Measurements from ENCODE around the gene AP3S2. TPM values are rescaled to one million over a fixed set of nuclear protein-coding genes. Genes with fewer than 3 reads are reported as not detected.

Gene AP3S2
- total and polyA plus RNA-seq, 2 of the 13 experiments (the other 11 are each of a cell fraction or from before 2014, with no cell fraction given), result 17.6 to 44.4 TPM

DNA sequence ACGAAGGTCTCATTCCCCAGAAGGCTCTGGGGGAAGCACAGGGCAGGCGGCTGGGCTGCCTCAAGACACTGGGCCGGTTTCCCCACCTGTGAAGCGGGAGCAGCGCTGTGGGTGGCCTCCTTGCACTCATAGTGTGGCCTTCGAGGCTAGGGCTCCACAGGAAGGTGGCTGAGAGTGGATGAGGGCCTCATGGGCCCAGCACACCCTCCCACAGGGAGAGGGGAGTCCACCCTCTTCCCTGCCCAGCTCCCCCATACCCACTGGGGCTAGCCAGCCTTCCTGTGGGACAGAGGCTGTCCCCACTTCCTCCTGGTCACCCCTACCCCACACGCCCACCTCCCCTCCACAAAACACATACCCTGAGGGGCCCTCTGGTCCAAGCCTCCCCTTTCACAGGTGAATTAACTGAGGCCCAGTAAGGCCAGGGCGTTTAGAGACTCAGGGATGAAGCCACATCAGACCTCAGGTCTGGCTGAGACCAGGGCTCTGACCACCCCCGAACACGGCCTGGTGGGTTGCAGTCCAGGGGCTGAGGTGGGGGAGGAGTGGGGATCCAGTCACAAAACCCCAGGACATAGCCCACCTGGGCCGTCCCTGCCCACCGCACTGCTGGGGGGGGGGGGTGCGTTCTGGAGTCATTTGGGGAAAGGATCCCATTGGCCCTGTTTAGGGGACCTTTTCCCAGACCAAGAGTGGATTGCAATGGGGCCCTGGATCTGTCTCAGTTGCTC, 80.2 kb downstream of the AP3S2 start (continued):
- TF ChIP-seq, protein P1, sequence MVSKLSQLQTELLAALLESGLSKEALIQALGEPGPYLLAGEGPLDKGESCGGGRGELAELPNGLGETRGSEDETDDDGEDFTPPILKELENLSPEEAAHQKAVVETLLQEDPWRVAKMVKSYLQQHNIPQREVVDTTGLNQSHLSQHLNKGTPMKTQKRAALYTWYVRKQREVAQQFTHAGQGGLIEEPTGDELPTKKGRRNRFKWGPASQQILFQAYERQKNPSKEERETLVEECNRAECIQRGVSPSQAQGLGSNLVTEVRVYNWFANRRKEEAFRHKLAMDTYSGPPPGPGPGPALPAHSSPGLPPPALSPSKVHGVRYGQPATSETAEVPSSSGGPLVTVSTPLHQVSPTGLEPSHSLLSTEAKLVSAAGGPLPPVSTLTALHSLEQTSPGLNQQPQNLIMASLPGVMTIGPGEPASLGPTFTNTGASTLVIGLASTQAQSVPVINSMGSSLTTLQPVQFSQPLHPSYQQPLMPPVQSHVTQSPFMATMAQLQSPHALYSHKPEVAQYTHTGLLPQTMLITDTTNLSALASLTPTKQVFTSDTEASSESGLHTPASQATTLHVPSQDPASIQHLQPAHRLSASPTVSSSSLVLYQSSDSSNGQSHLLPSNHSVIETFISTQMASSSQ (IDR thresholded peaks at IDR 0.05; ENCODE audit: low read depth), result no peak
- TF ChIP-seq, protein P1 (CRISPR knock-in tag; IDR thresholded peaks at IDR 0.05; ENCODE audit: borderline replicate concordance), result no peak
- TF ChIP-seq STAT5B (CRISPR knock-in tag; IDR thresholded peaks at IDR 0.05) (no peak), NR1H2 (CRISPR knock-in tag; IDR thresholded peaks at IDR 0.05; ENCODE audit: borderline replicate concordance, low read depth) (no peak), ETV5 (CRISPR knock-in tag; IDR thresholded peaks at IDR 0.05; ENCODE audit: borderline replicate concordance) (no peak), ATF1 (CRISPR knock-in tag; IDR thresholded peaks at IDR 0.05) (no peak), CSRNP1 (CRISPR knock-in tag; IDR thresholded peaks at IDR 0.05) (no peak), SOX5 (CRISPR knock-in tag; IDR thresholded peaks at IDR 0.05; ENCODE audit: borderline replicate concordance) (no peak), JUND (CRISPR knock-in tag; IDR thresholded peaks at IDR 0.05) (no peak), ZNF552 (CRISPR knock-in tag; IDR thresholded peaks at IDR 0.05; ENCODE audit: borderline replicate concordance) (no peak), ZNF44 (CRISPR knock-in tag; IDR thresholded peaks at IDR 0.05) (no peak), GATA4 (IDR thresholded peaks at IDR 0.05; ENCODE audit: borderline replicate concordance, low read depth) (no peak), ZNF280B (CRISPR knock-in tag; IDR thresholded peaks at IDR 0.05; ENCODE audit: borderline replicate concordance) (no peak)
- TF ChIP-seq, protein P2, sequence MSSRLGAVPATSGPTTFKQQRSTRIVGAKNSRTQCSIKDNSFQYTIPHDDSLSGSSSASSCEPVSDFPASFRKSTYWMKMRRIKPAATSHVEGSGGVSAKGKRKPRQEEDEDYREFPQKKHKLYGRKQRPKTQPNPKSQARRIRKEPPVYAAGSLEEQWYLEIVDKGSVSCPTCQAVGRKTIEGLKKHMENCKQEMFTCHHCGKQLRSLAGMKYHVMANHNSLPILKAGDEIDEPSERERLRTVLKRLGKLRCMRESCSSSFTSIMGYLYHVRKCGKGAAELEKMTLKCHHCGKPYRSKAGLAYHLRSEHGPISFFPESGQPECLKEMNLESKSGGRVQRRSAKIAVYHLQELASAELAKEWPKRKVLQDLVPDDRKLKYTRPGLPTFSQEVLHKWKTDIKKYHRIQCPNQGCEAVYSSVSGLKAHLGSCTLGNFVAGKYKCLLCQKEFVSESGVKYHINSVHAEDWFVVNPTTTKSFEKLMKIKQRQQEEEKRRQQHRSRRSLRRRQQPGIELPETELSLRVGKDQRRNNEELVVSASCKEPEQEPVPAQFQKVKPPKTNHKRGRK (CRISPR knock-in tag; IDR thresholded peaks at IDR 0.05), result no peak
- TF ChIP-seq, protein P3, sequence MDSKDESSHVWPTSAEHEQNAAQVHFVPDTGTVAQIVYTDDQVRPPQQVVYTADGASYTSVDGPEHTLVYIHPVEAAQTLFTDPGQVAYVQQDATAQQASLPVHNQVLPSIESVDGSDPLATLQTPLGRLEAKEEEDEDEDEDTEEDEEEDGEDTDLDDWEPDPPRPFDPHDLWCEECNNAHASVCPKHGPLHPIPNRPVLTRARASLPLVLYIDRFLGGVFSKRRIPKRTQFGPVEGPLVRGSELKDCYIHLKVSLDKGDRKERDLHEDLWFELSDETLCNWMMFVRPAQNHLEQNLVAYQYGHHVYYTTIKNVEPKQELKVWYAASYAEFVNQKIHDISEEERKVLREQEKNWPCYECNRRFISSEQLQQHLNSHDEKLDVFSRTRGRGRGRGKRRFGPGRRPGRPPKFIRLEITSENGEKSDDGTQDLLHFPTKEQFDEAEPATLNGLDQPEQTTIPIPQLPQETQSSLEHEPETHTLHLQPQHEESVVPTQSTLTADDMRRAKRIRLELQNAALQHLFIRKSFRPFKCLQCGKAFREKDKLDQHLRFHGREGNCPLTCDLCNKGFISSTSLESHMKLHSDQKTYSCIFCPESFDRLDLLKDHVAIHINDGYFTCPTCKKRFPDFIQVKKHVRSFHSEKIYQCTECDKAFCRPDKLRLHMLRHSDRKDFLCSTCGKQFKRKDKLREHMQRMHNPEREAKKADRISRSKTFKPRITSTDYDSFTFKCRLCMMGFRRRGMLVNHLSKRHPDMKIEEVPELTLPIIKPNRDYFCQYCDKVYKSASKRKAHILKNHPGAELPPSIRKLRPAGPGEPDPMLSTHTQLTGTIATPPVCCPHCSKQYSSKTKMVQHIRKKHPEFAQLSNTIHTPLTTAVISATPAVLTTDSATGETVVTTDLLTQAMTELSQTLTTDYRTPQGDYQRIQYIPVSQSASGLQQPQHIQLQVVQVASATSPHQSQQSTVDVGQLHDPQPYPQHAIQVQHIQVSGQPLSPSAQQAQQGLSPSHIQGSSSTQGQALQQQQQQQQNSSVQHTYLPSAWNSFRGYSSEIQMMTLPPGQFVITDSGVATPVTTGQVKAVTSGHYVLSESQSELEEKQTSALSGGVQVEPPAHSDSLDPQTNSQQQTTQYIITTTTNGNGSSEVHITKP (CRISPR knock-in tag; IDR thresholded peaks at IDR 0.05; ENCODE audit: low read depth), result peak; percentile 93

Measured in HepG2 (cell line).